ENCODE measurements around the gene MCAM. TPM values are rescaled to one million over a fixed set of nuclear protein-coding genes. Genes with fewer than 3 reads are reported as not detected.
A peak's percentile ranks its signal among the peaks of the same experiment; 100 is the strongest.

MCAM gene
- total RNA-seq, 2 experiments from 2014 or later, result 0.69 to 1.3 TPM

DNA sequence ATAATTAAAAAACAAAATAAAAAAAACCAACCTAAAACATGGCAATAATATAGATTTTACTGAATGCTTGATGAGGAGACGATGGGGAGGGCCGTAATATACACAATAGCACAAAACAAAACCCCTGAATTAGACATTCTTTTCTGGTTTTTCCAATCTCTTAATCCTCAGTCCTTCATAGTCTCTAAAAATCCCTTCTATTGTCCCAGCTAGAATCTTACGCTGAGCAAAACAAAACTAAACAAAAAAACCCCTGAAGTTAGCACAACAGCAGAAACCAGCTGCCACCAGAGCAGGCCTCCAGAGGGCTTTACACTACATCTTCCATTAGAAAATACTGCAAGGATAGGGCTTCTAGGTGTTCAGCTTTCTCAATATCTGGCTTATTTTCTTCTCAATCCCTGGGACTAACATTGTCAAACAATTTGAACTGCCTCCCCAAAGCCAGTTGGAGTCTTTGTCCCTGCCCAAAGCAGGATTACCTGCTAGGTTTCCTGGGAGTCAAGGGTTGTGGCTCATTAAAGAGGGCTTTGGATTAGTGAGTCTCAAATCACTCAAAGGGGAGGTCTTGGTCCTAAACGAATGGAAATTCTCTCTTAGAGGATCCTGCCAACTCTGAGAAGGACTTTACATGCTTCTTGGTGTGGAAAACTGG, 15.3 kb upstream of the MCAM start:
- Histone ChIP-seq H3K36me3 (ENCODE audit: insufficient read depth, low read length) (peaks cover 6% of the 10 kb centered on the region; the same call in 1 of the 2 replicates), H4K20me1 (ENCODE audit: insufficient read depth, low read length) (no peaks in the 10 kb centered on the region), H3K4me3 (ENCODE audit: low read depth, low read length, poor library complexity, severe bottlenecking) (no peak overlapping the region), H3K9me2 (ENCODE audit: insufficient read depth, low read length) (no peaks in the 10 kb centered on the region), H3K4me1 (ENCODE audit: insufficient read depth, low read length, poor library complexity, severe bottlenecking) (peaks cover 21% of the 10 kb centered on the region), H2AFZ (ENCODE audit: low read length) (peak overlapping the region; percentile 36), H3K79me2 (ENCODE audit: insufficient read depth, low read depth, low read length) (peaks cover 10% of the 10 kb centered on the region; the same call in 1 of the 2 replicates), H3K27ac (ENCODE audit: low read depth, low read length, poor library complexity, severe bottlenecking) (no peak overlapping the region), H3K9me3 (ENCODE audit: low read length) (no peaks in the 10 kb centered on the region), H3K4me2 (ENCODE audit: low read length) (no peak overlapping the region)
- POLR2A ChIA-PET, result no interaction called here
- DNase-seq (ENCODE audit: low spot score), result no peak
- intact Hi-C loops (cut with micrococcal nuclease; ENCODE audit: unreplicated experiment), result no loop called here
- no peak for TF ChIP-seq EZH2phosphoT487 (IDR thresholded peaks at IDR 0.05; ENCODE audit: borderline replicate concordance, low read depth, low read length)
- TF ChIP-seq, protein P1, sequence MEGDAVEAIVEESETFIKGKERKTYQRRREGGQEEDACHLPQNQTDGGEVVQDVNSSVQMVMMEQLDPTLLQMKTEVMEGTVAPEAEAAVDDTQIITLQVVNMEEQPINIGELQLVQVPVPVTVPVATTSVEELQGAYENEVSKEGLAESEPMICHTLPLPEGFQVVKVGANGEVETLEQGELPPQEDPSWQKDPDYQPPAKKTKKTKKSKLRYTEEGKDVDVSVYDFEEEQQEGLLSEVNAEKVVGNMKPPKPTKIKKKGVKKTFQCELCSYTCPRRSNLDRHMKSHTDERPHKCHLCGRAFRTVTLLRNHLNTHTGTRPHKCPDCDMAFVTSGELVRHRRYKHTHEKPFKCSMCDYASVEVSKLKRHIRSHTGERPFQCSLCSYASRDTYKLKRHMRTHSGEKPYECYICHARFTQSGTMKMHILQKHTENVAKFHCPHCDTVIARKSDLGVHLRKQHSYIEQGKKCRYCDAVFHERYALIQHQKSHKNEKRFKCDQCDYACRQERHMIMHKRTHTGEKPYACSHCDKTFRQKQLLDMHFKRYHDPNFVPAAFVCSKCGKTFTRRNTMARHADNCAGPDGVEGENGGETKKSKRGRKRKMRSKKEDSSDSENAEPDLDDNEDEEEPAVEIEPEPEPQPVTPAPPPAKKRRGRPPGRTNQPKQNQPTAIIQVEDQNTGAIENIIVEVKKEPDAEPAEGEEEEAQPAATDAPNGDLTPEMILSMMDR (conservative IDR thresholded peaks at IDR 0.05; ENCODE audit: low read length), result no peak
- no TSS peak for BruUV-seq (replicated peaks)
- CTCF ChIA-PET (ENCODE audit: unreplicated experiment), result no interaction called here

- Histone ChIP-seq H3K27ac (ENCODE audit: low read depth, low read length, poor library complexity, severe bottlenecking) (no peak overlapping the region), H3K4me1 (ENCODE audit: insufficient read depth, low read length, poor library complexity, severe bottlenecking) (peaks cover 10% of the 10 kb centered on the region), H3K9me3 (ENCODE audit: low read length) (no peaks in the 10 kb centered on the region), H3K4me2 (ENCODE audit: low read length) (no peak overlapping the region), H3K4me3 (ENCODE audit: low read depth, low read length, poor library complexity, severe bottlenecking) (no peak overlapping the region), H3K79me2 (ENCODE audit: insufficient read depth, low read depth, low read length) (peaks cover 7% of the 10 kb centered on the region; the same call in 1 of the 2 replicates), H3K9me2 (ENCODE audit: insufficient read depth, low read length) (no peaks in the 10 kb centered on the region), H2AFZ (ENCODE audit: low read length) (no peak overlapping the region), H4K20me1 (ENCODE audit: insufficient read depth, low read length) (no peaks in the 10 kb centered on the region), H3K36me3 (ENCODE audit: insufficient read depth, low read length) (no peaks in the 10 kb centered on the region)
- POLR2A ChIA-PET, result no interaction called here
- DNase-seq (ENCODE audit: low spot score), result no peak
- no peak for TF ChIP-seq EZH2phosphoT487 (IDR thresholded peaks at IDR 0.05; ENCODE audit: borderline replicate concordance, low read depth, low read length)
- TF ChIP-seq, protein P1 (conservative IDR thresholded peaks at IDR 0.05; ENCODE audit: low read length), result no peak
- BruUV-seq (replicated peaks), result no TSS peak
- CTCF ChIA-PET (ENCODE audit: unreplicated experiment), result interaction anchor here (1.0 kb wide), 1 partner anchor 224 kb away, joined by 3 read pairs; no protein-coding TSS in a partner anchor
- intact Hi-C loops (cut with micrococcal nuclease; ENCODE audit: unreplicated experiment), result no loop called here
Measured at GRCh38 chr11:119330237-119330636, 13.3 kb upstream of the MCAM start.

DNA sequence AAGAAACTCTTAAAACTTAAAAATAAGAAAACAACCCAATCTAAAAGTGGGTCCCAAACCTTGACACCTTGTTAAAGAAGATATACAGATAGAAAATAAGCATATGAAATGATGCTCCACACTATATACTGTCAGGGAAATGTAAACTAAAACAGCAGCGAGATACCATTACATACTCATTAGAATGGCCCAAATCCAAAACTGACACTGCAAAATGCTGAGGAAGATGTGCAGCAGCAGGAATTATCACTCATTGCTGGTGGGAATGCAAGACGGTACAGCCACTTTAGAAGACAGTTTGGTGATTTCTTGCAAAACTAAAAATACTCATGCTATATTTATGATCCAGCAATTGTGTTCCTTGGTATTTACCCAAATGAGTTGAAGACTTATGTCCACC, 12.4 kb upstream of the MCAM start:
- no peak overlapping the region for H3K27ac ChIP-seq (ENCODE audit: low read depth, low read length, poor library complexity, severe bottlenecking)
- H3K9me3 ChIP-seq (ENCODE audit: low read length), result no peaks in the 10 kb centered on the region
- H3K4me1 ChIP-seq (ENCODE audit: insufficient read depth, low read length, poor library complexity, severe bottlenecking), result peaks cover 6% of the 10 kb centered on the region
- CTCF ChIA-PET (ENCODE audit: unreplicated experiment), result no interaction called here
- no peaks in the 10 kb centered on the region for H3K9me2 ChIP-seq (ENCODE audit: insufficient read depth, low read length)
- TF ChIP-seq, protein P1 (conservative IDR thresholded peaks at IDR 0.05; ENCODE audit: low read length), result no peak
- no peak for TF ChIP-seq EZH2phosphoT487 (IDR thresholded peaks at IDR 0.05; ENCODE audit: borderline replicate concordance, low read depth, low read length)
- no TSS peak for BruUV-seq (replicated peaks)
- H3K79me2 ChIP-seq (ENCODE audit: insufficient read depth, low read depth, low read length), result no peaks in the 10 kb centered on the region
- H4K20me1 ChIP-seq (ENCODE audit: insufficient read depth, low read length), result no peaks in the 10 kb centered on the region
- no peak overlapping the region for H2AFZ ChIP-seq (ENCODE audit: low read length)
- intact Hi-C loops (cut with micrococcal nuclease; ENCODE audit: unreplicated experiment), result no loop called here
- no peak for DNase-seq (ENCODE audit: low spot score)
- no peaks in the 10 kb centered on the region for H3K36me3 ChIP-seq (ENCODE audit: insufficient read depth, low read length)
- no peak overlapping the region for H3K4me3 ChIP-seq (ENCODE audit: low read depth, low read length, poor library complexity, severe bottlenecking)
- H3K4me2 ChIP-seq (ENCODE audit: low read length), result no peak overlapping the region
- POLR2A ChIA-PET, result interaction anchor here (0.7 kb wide), 2 partner anchors 22 to 39 kb away, joined by 3 to 4 read pairs; no protein-coding TSS in a partner anchor

All from OCI-LY7 (cell line).